ENCODE results near the gene ZIC4. TPM values are rescaled to one million over a fixed set of nuclear protein-coding genes. Genes with fewer than 3 reads are reported as not detected.

The ZIC4 gene
- total and polyA plus RNA-seq, 2 of the 4 experiments (the other 2 are of a cell fraction) = not detected

DNA sequence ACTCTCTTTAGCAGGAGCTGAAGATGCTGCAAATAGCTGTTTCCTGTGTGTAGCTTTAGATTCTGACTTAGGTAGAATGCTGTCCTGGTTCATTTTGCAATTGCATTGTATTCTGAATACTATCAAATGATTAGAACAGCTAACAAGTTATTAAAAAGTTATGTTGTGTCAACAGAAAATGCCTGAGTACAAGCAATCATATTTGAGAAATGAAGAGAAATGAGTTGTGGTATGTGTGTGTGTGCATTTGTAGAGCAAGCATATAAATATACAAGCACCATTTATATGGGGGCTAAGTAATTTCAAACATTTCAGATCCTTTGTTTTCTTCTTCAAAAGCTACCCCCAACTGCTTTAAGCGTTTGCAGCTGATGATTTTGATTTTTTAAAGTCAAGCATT lies 10.6 kb upstream of the ZIC4 start:
- intact Hi-C loops (cut with micrococcal nuclease) (loop anchor here (5.0 kb wide), 1 partner anchor 995 kb away; no protein-coding TSS in a partner anchor), dilution Hi-C loops (cut with HindIII; ENCODE audit: low sequenced_read_pairs, unreplicated experiment) (no loop called here), in situ Hi-C loops (cut with MboI; ENCODE audit: low sequenced_read_pairs) (no loop called here)
- CTCF ChIA-PET = no interaction called here
- H4K20me1 ChIP-seq (ENCODE audit: insufficient read depth, low read length) = 0 out of 2 replicates have a peak, but pooled peaks cover 3% of the 10 kb centered on the region
- H3K4ac ChIP-seq (ENCODE audit: low read depth, low read length) = no peak overlapping the region
- H3K23ac ChIP-seq (ENCODE audit: low read depth, low read length) = no peak overlapping the region
- no peak overlapping the region for H3K27ac ChIP-seq (ENCODE audit: insufficient read depth, low read length)
- no peaks in the 10 kb centered on the region for H3K79me1 ChIP-seq (ENCODE audit: low read depth in 1 of 2, low read length in 2 of 2)
- no peak for TF ChIP-seq CHD1 (IDR thresholded peaks at IDR 0.05; ENCODE audit: low read depth, low read length)
- no peak for TF ChIP-seq MXI1 (IDR thresholded peaks at IDR 0.05; ENCODE audit: borderline replicate concordance, low read depth, low read length)
- TF ChIP-seq BHLHE40 (IDR thresholded peaks at IDR 0.05; ENCODE audit: low read depth, low read length) = no peak
- TF ChIP-seq MAZ (IDR thresholded peaks at IDR 0.05; ENCODE audit: borderline replicate concordance, low read depth, low read length) = no peak
- TF ChIP-seq, protein P1, sequence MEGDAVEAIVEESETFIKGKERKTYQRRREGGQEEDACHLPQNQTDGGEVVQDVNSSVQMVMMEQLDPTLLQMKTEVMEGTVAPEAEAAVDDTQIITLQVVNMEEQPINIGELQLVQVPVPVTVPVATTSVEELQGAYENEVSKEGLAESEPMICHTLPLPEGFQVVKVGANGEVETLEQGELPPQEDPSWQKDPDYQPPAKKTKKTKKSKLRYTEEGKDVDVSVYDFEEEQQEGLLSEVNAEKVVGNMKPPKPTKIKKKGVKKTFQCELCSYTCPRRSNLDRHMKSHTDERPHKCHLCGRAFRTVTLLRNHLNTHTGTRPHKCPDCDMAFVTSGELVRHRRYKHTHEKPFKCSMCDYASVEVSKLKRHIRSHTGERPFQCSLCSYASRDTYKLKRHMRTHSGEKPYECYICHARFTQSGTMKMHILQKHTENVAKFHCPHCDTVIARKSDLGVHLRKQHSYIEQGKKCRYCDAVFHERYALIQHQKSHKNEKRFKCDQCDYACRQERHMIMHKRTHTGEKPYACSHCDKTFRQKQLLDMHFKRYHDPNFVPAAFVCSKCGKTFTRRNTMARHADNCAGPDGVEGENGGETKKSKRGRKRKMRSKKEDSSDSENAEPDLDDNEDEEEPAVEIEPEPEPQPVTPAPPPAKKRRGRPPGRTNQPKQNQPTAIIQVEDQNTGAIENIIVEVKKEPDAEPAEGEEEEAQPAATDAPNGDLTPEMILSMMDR (conservative IDR thresholded peaks at IDR 0.05; ENCODE audit: low read depth, low read length) = no peak
- TF ChIP-seq CEBPB (IDR thresholded peaks at IDR 0.05; ENCODE audit: low read depth, low read length) = no peak
- TF ChIP-seq, protein P2, sequence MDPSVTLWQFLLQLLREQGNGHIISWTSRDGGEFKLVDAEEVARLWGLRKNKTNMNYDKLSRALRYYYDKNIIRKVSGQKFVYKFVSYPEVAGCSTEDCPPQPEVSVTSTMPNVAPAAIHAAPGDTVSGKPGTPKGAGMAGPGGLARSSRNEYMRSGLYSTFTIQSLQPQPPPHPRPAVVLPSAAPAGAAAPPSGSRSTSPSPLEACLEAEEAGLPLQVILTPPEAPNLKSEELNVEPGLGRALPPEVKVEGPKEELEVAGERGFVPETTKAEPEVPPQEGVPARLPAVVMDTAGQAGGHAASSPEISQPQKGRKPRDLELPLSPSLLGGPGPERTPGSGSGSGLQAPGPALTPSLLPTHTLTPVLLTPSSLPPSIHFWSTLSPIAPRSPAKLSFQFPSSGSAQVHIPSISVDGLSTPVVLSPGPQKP (IDR thresholded peaks at IDR 0.05; ENCODE audit: borderline replicate concordance, low read depth, low read length) = no peak
- no peak for TF ChIP-seq MAFK (IDR thresholded peaks at IDR 0.05; ENCODE audit: low read depth, low read length)
- no peak for TF ChIP-seq RCOR1 (IDR thresholded peaks at IDR 0.05; ENCODE audit: insufficient replicate concordance, low read length)
- TF ChIP-seq, protein P3, sequence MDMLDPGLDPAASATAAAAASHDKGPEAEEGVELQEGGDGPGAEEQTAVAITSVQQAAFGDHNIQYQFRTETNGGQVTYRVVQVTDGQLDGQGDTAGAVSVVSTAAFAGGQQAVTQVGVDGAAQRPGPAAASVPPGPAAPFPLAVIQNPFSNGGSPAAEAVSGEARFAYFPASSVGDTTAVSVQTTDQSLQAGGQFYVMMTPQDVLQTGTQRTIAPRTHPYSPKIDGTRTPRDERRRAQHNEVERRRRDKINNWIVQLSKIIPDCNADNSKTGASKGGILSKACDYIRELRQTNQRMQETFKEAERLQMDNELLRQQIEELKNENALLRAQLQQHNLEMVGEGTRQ (IDR thresholded peaks at IDR 0.05; ENCODE audit: low read depth, low read length) = no peak
- no peak for TF ChIP-seq NFE2L2 (IDR thresholded peaks at IDR 0.05; ENCODE audit: low read depth, low read length)
- no peak for TF ChIP-seq POLR2A (IDR thresholded peaks at IDR 0.05; ENCODE audit: low read depth, low read length)
- H2BK15ac ChIP-seq (ENCODE audit: low read depth, low read length) = no peak overlapping the region
- H2AFZ ChIP-seq (replicated peaks; ENCODE audit: low read length, poor library complexity) = no peak overlapping the region
- no peaks in the 10 kb centered on the region for H3K4me1 ChIP-seq (ENCODE audit: control insufficient read depth, insufficient read depth, low read length)
- no peaks in the 10 kb centered on the region for H3K36me3 ChIP-seq (ENCODE audit: control insufficient read depth, insufficient read depth, low read length)
- no TSS peak for BruUV-seq (replicated peaks)
- no peak overlapping the region for H4K8ac ChIP-seq (ENCODE audit: low read depth in 2 of 2, low read length in 2 of 2)
- no peak overlapping the region for H2BK20ac ChIP-seq (ENCODE audit: low read depth, low read length)
- no peak overlapping the region for H2AK5ac ChIP-seq (ENCODE audit: low read depth, low read length)
- H2BK120ac ChIP-seq (ENCODE audit: low read depth, low read length) = no peak overlapping the region
- ATAC-seq (ENCODE audit: low read depth) (no peak), DNase-seq (no peak)
- H4K91ac ChIP-seq (ENCODE audit: insufficient read depth, low read depth, low read length) = no peak overlapping the region
- no peak overlapping the region for H2AK9ac ChIP-seq (replicated peaks; ENCODE audit: low read depth, low read length, poor library complexity)
- H3K18ac ChIP-seq (ENCODE audit: low read depth, low read length) = no peak overlapping the region
- POLR2A ChIA-PET (ENCODE audit: unreplicated experiment) = no interaction called here
- no peak overlapping the region for H2BK5ac ChIP-seq (ENCODE audit: low read depth, low read length, poor library complexity, severe bottlenecking)
- H3K9me1 ChIP-seq (ENCODE audit: insufficient read depth, low read length) = no peaks in the 10 kb centered on the region
- H3K4me2 ChIP-seq (ENCODE audit: low read depth, low read length) = no peak overlapping the region
- peaks cover 18% of the 10 kb centered on the region for H3K9me3 ChIP-seq (ENCODE audit: control insufficient read depth, insufficient read depth, low read length)
- no CpG with 5 or more reads among the region's 1 CpG for WGBS, 2 experiments (ENCODE audit: extremely low coverage in 2 of 2, insufficient read length in 1 of 2)
- no peak overlapping the region for H3K4me3 ChIP-seq (ENCODE audit: insufficient read depth, low read depth, low read length)
- no peak overlapping the region for H3K56ac ChIP-seq (ENCODE audit: extremely low read depth, insufficient read depth, low read length)
- peaks cover 78% of the 10 kb centered on the region for H3K27me3 ChIP-seq (ENCODE audit: control insufficient read depth, insufficient read depth, low read length)
- no peak overlapping the region for H3K14ac ChIP-seq (replicated peaks; ENCODE audit: low read depth, low read length)
- no peak overlapping the region for H4K5ac ChIP-seq (ENCODE audit: low read depth, low read length)
- no peak overlapping the region for H3K9ac ChIP-seq (ENCODE audit: low read depth, low read length)
